ENCODE measurements around the gene EPS15.
"Not testable (repeated sequence)": the region's sequence is repeated elsewhere in the genome, so short reads cannot be mapped to it uniquely, and the experiment has no call there.

- TF ChIP-seq TRIM28 (IDR thresholded peaks at IDR 0.05; ENCODE audit: borderline replicate concordance, low read length); ZNF2 (tag by site-specific recombination; IDR thresholded peaks at IDR 0.05); REST (tag by site-specific recombination; IDR thresholded peaks at IDR 0.05); ZSCAN30 (tag by site-specific recombination; IDR thresholded peaks at IDR 0.05): not testable (repeated sequence)
- TF ChIP-seq, protein P1, sequence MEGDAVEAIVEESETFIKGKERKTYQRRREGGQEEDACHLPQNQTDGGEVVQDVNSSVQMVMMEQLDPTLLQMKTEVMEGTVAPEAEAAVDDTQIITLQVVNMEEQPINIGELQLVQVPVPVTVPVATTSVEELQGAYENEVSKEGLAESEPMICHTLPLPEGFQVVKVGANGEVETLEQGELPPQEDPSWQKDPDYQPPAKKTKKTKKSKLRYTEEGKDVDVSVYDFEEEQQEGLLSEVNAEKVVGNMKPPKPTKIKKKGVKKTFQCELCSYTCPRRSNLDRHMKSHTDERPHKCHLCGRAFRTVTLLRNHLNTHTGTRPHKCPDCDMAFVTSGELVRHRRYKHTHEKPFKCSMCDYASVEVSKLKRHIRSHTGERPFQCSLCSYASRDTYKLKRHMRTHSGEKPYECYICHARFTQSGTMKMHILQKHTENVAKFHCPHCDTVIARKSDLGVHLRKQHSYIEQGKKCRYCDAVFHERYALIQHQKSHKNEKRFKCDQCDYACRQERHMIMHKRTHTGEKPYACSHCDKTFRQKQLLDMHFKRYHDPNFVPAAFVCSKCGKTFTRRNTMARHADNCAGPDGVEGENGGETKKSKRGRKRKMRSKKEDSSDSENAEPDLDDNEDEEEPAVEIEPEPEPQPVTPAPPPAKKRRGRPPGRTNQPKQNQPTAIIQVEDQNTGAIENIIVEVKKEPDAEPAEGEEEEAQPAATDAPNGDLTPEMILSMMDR (tag by site-specific recombination; IDR thresholded peaks at IDR 0.05) = not testable (repeated sequence)
These were observed 17.8 kb downstream of the EPS15 start for GRCh38 chr1:51501218-51501630.
